Caco-2 (cell line): ENCODE measurements around the gene LYZ. TPM values are rescaled to one million over a fixed set of nuclear protein-coding genes. Genes with fewer than 3 reads are reported as not detected.

Source experiments
- BruUV-seq: library from RNA; stranded (reverse); fragments of 400-500 nt; replicated peaks from 2 replicates; lab custom pipeline; 2021; lab: Mats Ljungman, UMichigan
- CTCF ChIA-PET: fragments of 300-600 bp; sonication (Branson Sonifier 250); formaldehyde crosslinking; loops from one replicate; lab custom pipeline; 2022; ENCODE audit warnings: antibody characterized with exemption; lab: Charles Lee
- POLR2A ChIA-PET: fragments of 300-600 bp; sonication (Branson Sonifier 250); formaldehyde crosslinking; loops from one replicate; lab custom pipeline; 2022; ENCODE audit warnings: antibody characterized with exemption; lab: Charles Lee
- DNase-seq, 2 experiments: peaks; one replicate each; pipeline versions ENCODE4 v3.0.0 to v3.0.0-alpha.2; 2020 to 2022
- H3K27me3 ChIP-seq: replicated peaks from 2 replicates; pipeline ENCODE4 v1.6.0; 2011; ENCODE audit warnings: low read length; ENCODE audit not compliant: control insufficient read depth, insufficient read depth
- H3K36me3 ChIP-seq: 2 replicates; pipeline ENCODE4 v1.5.1; 2011; ENCODE audit warnings: low read length; ENCODE audit not compliant: control insufficient read depth, insufficient read depth
- H3K4me1 ChIP-seq: fragments of 250-450 bp; sonication (Bioruptor Pico); 2 replicates; pipeline ENCODE4 v1.5.1; 2020; ENCODE audit warnings: mild to moderate bottlenecking
- H3K4me3 ChIP-seq: 2 replicates; pipeline ENCODE4 v1.5.1; 2011; ENCODE audit warnings: low read depth, mild to moderate bottlenecking, control low read depth, low read length
- H3K9me3 ChIP-seq: fragments of 250-450 bp; sonication (Bioruptor Pico); 2 replicates; pipeline ENCODE4 v1.5.1; 2020; ENCODE audit warnings: mild to moderate bottlenecking, moderate library complexity
- H3K27ac Mint-ChIP-seq: one replicate; pipeline ENCODE4 v1.8.0; 2022; ENCODE audit warnings: mixed read lengths; ENCODE audit not compliant: unreplicated experiment
- H3K27me3 Mint-ChIP-seq: one replicate; pipeline ENCODE4 v1.8.0; 2022; ENCODE audit warnings: mixed read lengths; ENCODE audit not compliant: insufficient read depth, unreplicated experiment
- H3K36me3 Mint-ChIP-seq: one replicate; pipeline ENCODE4 v1.8.0; 2022; ENCODE audit warnings: mild to moderate bottlenecking, mixed read lengths; ENCODE audit not compliant: insufficient read depth, unreplicated experiment
- H3K4me1 Mint-ChIP-seq: one replicate; pipeline ENCODE4 v1.8.0; 2022; ENCODE audit warnings: low read depth, mixed read lengths; ENCODE audit not compliant: unreplicated experiment
- H3K4me3 Mint-ChIP-seq: one replicate; pipeline ENCODE4 v1.8.0; 2022; ENCODE audit warnings: mild to moderate bottlenecking, moderate library complexity, mixed read lengths; ENCODE audit not compliant: unreplicated experiment
- H3K9me3 Mint-ChIP-seq: one replicate; pipeline ENCODE4 v1.8.0; 2022; ENCODE audit warnings: mixed read lengths; ENCODE audit not compliant: unreplicated experiment
- CTCF ChIP-seq, 2 experiments: fragments of 200-600 bp in 1 of 2; IDR thresholded peaks; 1 replicate in 1 of 2; 2 replicates in 1 of 2; pipeline versions ENCODE4 v1.5.1 to v1.8.0; 2011 to 2022; ENCODE audit warnings: antibody characterized with exemption in 1 of 2, control low read depth in 1 of 2, inconsistent platforms in 1 of 2, low read depth in 1 of 2, low read length in 1 of 2, mild to moderate bottlenecking in 1 of 2, moderate library complexity in 1 of 2; ENCODE audit not compliant: insufficient read depth in 1 of 2, severe bottlenecking in 1 of 2, unreplicated experiment in 1 of 2
- intact Hi-C: fragments of 100-400 bp; cut with micrococcal nuclease; formaldehyde crosslinking; loops from one replicate; pipeline ENCODE4 v1.10.0; 2022; ENCODE audit not compliant: unreplicated experiment
- total RNA-seq: library from RNA; stranded (reverse); gene quantifications from 2 replicates; pipeline ENCODE4 v1.2.3, GENCODE V29; 2022

The LYZ gene
- total RNA-seq, 1 experiment from 2014 or later, result 16.9 TPM

GRCh38 chr12:69328426-69328825, 19.8 kb upstream of the LYZ start:
- peak overlapping the region; percentile 79 for H3K27ac Mint-ChIP-seq
- peaks cover 46% of the 10 kb centered on the region for H3K4me1 Mint-ChIP-seq
- H3K4me3 Mint-ChIP-seq, result peak overlapping the region; percentile 97
- H3K9me3 Mint-ChIP-seq, result peaks cover 5% of the 10 kb centered on the region
- POLR2A ChIA-PET, result no interaction called here
- no peaks in the 10 kb centered on the region for H3K27me3 ChIP-seq
- intact Hi-C loops, result no loop called here
- no peak for DNase-seq
- no TSS peak for BruUV-seq
- H3K36me3 Mint-ChIP-seq, result peaks cover 95% of the 10 kb centered on the region
- no peak for TF ChIP-seq CTCF (IDR thresholded peaks at IDR 0.05; ENCODE audit: insufficient read depth in 1 of 2, low read depth in 1 of 2, low read length in 1 of 2, severe bottlenecking in 1 of 2, unreplicated experiment in 1 of 2)
- no peaks in the 10 kb centered on the region for H3K27me3 Mint-ChIP-seq
- CTCF ChIA-PET, result no interaction called here
- no peak overlapping the region for H3K4me3 ChIP-seq
- peaks cover 7% of the 10 kb centered on the region; the same call in 1 of the 2 replicates for H3K9me3 ChIP-seq
- peaks cover 38% of the 10 kb centered on the region for H3K4me1 ChIP-seq
- H3K36me3 ChIP-seq, result no peaks in the 10 kb centered on the region

GRCh38 chr12:69329669-69330428, 18.3 kb upstream of the LYZ start:
- CTCF ChIA-PET, result no interaction called here

More at GRCh38 chr12:69329669-69330428, 18.3 kb upstream of the LYZ start:
- H3K4me1 ChIP-seq, result peaks cover 38% of the 10 kb centered on the region
- DNase-seq, result no peak
- Mint-ChIP-seq H3K27ac (peak overlapping the region; percentile 79), H3K9me3 (no peaks in the 10 kb centered on the region), H3K27me3 (no peaks in the 10 kb centered on the region), H3K4me3 (peak overlapping the region; percentile 97), H3K36me3 (peaks cover 83% of the 10 kb centered on the region), H3K4me1 (peaks cover 42% of the 10 kb centered on the region)
- no TSS peak for BruUV-seq
- no peak for TF ChIP-seq CTCF (IDR thresholded peaks at IDR 0.05; ENCODE audit: insufficient read depth in 1 of 2, low read depth in 1 of 2, low read length in 1 of 2, severe bottlenecking in 1 of 2, unreplicated experiment in 1 of 2)
- POLR2A ChIA-PET, result no interaction called here
- no peaks in the 10 kb centered on the region for H3K9me3 ChIP-seq
- H3K27me3 ChIP-seq, result no peaks in the 10 kb centered on the region
- intact Hi-C loops, result loop anchor here (10.0 kb wide), 2 partner anchors 175 to 405 kb away; partner anchors contain the start of gene RAB3IP
- H3K4me3 ChIP-seq, result peak overlapping the region; percentile 60
- H3K36me3 ChIP-seq, result no peaks in the 10 kb centered on the region
